Femur (tissue), 1 donor: ENCODE data around the gene FAM25G.

Experiments used
- DNase-seq: peaks from one replicate; pipeline ENCODE4 v3.0.0-alpha.2; 2017

The FAM25G gene

GRCh38 chr10:47445720-47446119, 45.8 kb downstream of the FAM25G start:
- no peak for DNase-seq

- DNase-seq: no peak
These were observed 47.5 kb downstream of the FAM25G start for GRCh38 chr10:47444047-47444446.

- DNase-seq: no peak
These were observed 48.4 kb downstream of the FAM25G start for GRCh38 chr10:47443145-47443544.

GRCh38 chr10:47442351-47442750, 49.1 kb downstream of the FAM25G start:
- DNase-seq: no peak

- no peak for DNase-seq
These were observed 49.6 kb downstream of the FAM25G start for GRCh38 chr10:47441938-47442337.

- no peak for DNase-seq
These were observed 51.3 kb downstream of the FAM25G start for GRCh38 chr10:47440207-47440606.

GRCh38 chr10:47438857-47439474, 52.5 kb downstream of the FAM25G start:
- no peak for DNase-seq
